DMS114 treated with DMSO at 0.1 percent for 48 hours (cell line): Measurements from ENCODE around the gene ICA1.
"Not testable (repeated sequence)": the region's sequence is repeated elsewhere in the genome, so short reads cannot be mapped to it uniquely, and the experiment has no call there.

Experiments used
- DNase-seq: peaks from one replicate; lab custom pipeline; 2025; ENCODE audit not compliant: unreplicated experiment; lab: John Stamatoyannopoulos, UW

The ICA1 gene

GRCh38 chr7:8263048-8263447, 1.1 kb upstream of the ICA1 start:
- DNase-seq = no peak

GRCh38 chr7:8260871-8261694, 884 bp downstream of the ICA1 start:
- DNase-seq = peak; percentile 13

GRCh38 chr7:8259586-8260222, 2.3 kb downstream of the ICA1 start:
- no peak for DNase-seq

GRCh38 chr7:8258734-8259133, 3.2 kb downstream of the ICA1 start:
- DNase-seq = no peak

- no peak for DNase-seq
These were observed 3.8 kb downstream of the ICA1 start for GRCh38 chr7:8258166-8258565.

- DNase-seq = no peak
These were observed 6.0 kb downstream of the ICA1 start for GRCh38 chr7:8255680-8256655.

- no peak for DNase-seq
These were observed 7.3 kb downstream of the ICA1 start for GRCh38 chr7:8254667-8255066.

- no peak for DNase-seq
These were observed 7.8 kb downstream of the ICA1 start for GRCh38 chr7:8254215-8254614.

GRCh38 chr7:8251195-8251594, 10.8 kb downstream of the ICA1 start:
- DNase-seq = no peak

GRCh38 chr7:8250547-8250946, 11.4 kb downstream of the ICA1 start:
- DNase-seq = no peak

GRCh38 chr7:8249121-8249520, 12.8 kb downstream of the ICA1 start:
- DNase-seq = no peak

- DNase-seq = no peak
These were observed 15.9 kb downstream of the ICA1 start for GRCh38 chr7:8246020-8246419.

GRCh38 chr7:8245032-8245431, 16.9 kb downstream of the ICA1 start:
- not testable (repeated sequence) for DNase-seq

GRCh38 chr7:8243059-8243458, 18.9 kb downstream of the ICA1 start:
- not testable (repeated sequence) for DNase-seq

GRCh38 chr7:8239702-8240362, 22.1 kb downstream of the ICA1 start:
- DNase-seq = not testable (repeated sequence)

GRCh38 chr7:8236780-8237407, 25.1 kb downstream of the ICA1 start:
- DNase-seq = no peak

- DNase-seq = no peak
These were observed 28.7 kb downstream of the ICA1 start for GRCh38 chr7:8232999-8233847.

GRCh38 chr7:8229927-8230326, 32.0 kb downstream of the ICA1 start:
- DNase-seq = no peak
